HEK293T (cell line): ENCODE results near the gene ABCB9.

Experiments used
- BHLHE40 ChIP-seq: fragments of 450-650 bp; IDR thresholded peaks from 2 replicates; pipeline ENCODE4 v1.6.1; 2016; ENCODE audit warnings: mild to moderate bottlenecking, moderate library complexity, borderline replicate concordance
- FOXA1 ChIP-seq: fragments of 450-650 bp; IDR thresholded peaks from 2 replicates; pipeline ENCODE4 v1.6.1; 2016; ENCODE audit warnings: mild to moderate bottlenecking
- HDGF ChIP-seq: fragments of 450-650 bp; IDR thresholded peaks from 2 replicates; pipeline ENCODE4 v1.6.1; 2017; ENCODE audit warnings: antibody characterized with exemption, borderline replicate concordance
- L3MBTL2 ChIP-seq: fragments of 450-650 bp; conservative IDR thresholded peaks from 2 replicates; pipeline ENCODE4 v1.6.1; 2016; ENCODE audit warnings: mild to moderate bottlenecking
- NFRKB ChIP-seq: fragments of 450-650 bp; IDR thresholded peaks from 2 replicates; pipeline ENCODE4 v1.6.1; 2016; ENCODE audit warnings: mild to moderate bottlenecking, moderate library complexity
- SP1 ChIP-seq: fragments of 450-650 bp; IDR thresholded peaks from 2 replicates; pipeline ENCODE4 v1.6.1; 2017
- SUZ12 ChIP-seq: fragments of 450-650 bp; IDR thresholded peaks from 2 replicates; pipeline ENCODE4 v1.6.1; 2016; ENCODE audit warnings: mild to moderate bottlenecking
- TARDBP ChIP-seq: fragments of 450-650 bp; IDR thresholded peaks from 2 replicates; pipeline ENCODE4 v1.6.1; 2016
- ZNF384 ChIP-seq: fragments of 450-650 bp; IDR thresholded peaks from 2 replicates; pipeline ENCODE4 v1.6.1; 2016

- TF ChIP-seq L3MBTL2 (no peak), SP1 (no peak), SUZ12 (no peak), BHLHE40 (no peak), FOXA1 (no peak), NFRKB (no peak), ZNF384 (no peak), HDGF (no peak), TARDBP (no peak)
Measured at GRCh38 chr12:122889761-122890520, 76.3 kb downstream of the ABCB9 start.
